OCI-LY7 (cell line): ENCODE results near the gene KCNH6.

ENCODE experiments used
- EZH2phosphoT487 ChIP-seq: fragments of 200-600 bp; sonication (generic); IDR thresholded peaks from 2 replicates; pipeline ENCODE4 v1.6.1; 2018; ENCODE audit warnings: low read depth, borderline replicate concordance, mild to moderate bottlenecking, mixed run types, antibody characterized with exemption, low read length, moderate library complexity, mixed read lengths
- TF ChIP-seq, protein P1 (sequence below): fragments of 200-600 bp; sonication (generic); conservative IDR thresholded peaks from 2 replicates; pipeline ENCODE4 v1.5.1; 2014; ENCODE audit warnings: mild to moderate bottlenecking, antibody characterized with exemption, low read length, moderate library complexity, mixed read lengths

DNA sequence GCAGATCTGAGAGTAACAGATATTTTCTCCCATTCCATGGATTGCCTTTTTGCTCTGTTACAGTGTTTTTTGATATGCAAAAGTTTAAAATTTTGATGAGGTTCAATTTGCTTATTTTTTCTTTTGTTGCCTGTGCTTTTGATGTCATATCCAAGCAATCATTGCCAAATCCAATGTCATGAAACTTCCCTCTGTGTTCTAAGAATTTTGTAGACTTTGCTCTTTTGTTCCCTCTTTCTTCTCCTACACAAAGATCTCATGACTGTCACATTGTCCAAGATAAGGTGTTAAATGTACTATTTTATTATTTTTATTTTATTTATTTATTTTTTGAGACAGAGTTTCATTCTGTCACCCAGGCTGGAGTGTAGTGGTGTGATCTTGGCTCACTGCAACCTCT lies 18.9 kb upstream of the KCNH6 start:
- TF ChIP-seq, protein P1, sequence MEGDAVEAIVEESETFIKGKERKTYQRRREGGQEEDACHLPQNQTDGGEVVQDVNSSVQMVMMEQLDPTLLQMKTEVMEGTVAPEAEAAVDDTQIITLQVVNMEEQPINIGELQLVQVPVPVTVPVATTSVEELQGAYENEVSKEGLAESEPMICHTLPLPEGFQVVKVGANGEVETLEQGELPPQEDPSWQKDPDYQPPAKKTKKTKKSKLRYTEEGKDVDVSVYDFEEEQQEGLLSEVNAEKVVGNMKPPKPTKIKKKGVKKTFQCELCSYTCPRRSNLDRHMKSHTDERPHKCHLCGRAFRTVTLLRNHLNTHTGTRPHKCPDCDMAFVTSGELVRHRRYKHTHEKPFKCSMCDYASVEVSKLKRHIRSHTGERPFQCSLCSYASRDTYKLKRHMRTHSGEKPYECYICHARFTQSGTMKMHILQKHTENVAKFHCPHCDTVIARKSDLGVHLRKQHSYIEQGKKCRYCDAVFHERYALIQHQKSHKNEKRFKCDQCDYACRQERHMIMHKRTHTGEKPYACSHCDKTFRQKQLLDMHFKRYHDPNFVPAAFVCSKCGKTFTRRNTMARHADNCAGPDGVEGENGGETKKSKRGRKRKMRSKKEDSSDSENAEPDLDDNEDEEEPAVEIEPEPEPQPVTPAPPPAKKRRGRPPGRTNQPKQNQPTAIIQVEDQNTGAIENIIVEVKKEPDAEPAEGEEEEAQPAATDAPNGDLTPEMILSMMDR, result no peak
- no peak for TF ChIP-seq EZH2phosphoT487
